ENCODE measurements around the gene PIK3R6.

PIK3R6 gene

DNA sequence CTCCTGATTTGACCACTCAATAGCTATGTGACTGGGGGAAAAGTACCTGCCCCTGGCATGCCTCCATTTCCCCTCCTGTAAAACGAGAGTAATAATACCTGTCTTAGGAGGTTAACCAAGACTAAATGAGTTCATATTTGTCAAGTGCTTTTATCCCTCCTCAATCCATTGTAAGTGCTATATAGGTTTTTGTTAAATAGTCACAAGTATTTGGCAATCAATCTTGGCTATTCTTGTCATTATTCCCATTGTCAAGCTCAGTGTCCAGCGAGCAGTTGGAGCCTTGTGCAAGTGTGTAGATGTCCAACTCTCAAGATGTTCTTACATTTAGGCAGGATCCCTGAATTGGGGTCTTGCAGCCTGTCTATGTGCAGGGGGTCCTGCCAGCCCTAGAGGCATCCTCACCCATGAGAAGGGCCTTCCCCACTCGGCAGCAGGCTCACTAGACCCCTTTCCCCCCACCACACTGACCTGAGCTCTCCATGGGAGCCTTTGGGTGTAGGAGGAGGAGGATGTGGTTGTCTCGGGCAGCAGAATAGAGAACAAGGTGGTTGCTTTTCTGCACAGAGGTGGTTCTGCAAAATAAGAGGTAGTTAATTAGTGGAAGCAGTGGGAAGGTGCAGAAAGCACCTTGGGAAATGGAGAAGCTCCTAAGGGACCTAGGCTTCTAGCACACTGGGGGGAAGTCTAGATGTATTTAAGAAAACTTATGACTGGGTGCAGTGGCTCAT lies 18.0 kb downstream of the PIK3R6 start:
- DNase-seq (ENCODE audit: low spot score), result no peak

DNA sequence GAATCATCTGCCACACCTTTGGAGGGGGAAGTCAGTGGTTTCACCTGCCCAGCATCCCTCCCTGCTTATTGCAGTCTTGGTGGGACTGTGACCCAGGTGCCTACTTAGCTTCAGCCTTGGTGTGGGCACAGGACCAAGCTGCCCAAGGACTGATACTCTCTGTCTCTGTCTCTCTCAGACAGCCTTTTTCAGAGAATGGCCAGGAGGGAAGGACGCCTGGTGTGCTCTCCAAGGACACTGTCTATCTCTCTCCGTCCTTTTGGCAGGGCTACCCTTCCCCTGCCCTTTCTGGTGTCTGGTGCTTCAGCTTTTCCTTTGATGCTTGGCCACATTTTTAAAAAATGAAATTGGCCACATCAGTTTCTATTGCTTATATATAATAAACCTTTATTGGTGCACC lies 19.6 kb downstream of the PIK3R6 start:
- DNase-seq (ENCODE audit: low spot score), result no peak

DNA sequence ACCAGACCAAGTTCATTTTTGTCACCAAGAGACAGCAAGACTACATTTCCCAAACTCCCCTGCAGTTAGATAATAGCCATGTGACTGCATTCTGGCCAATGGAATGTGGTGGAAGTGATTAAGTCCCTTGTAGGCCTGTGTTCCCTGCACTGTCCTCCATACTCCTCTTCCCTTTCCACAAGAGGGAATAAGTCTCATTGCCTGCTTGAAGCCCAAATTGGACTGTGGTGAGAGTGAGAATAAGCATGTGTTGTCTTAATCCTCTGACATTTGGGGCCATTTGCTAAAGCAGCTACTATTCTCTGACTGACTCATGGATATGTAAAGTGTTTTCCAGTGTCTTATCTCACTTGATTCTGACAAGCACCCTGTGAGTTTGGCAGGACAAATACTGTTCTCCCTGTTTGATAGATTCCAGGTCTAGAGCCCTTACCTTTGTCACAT lies 20.7 kb downstream of the PIK3R6 start:
- DNase-seq (ENCODE audit: low spot score), result peak; percentile 66

DNA sequence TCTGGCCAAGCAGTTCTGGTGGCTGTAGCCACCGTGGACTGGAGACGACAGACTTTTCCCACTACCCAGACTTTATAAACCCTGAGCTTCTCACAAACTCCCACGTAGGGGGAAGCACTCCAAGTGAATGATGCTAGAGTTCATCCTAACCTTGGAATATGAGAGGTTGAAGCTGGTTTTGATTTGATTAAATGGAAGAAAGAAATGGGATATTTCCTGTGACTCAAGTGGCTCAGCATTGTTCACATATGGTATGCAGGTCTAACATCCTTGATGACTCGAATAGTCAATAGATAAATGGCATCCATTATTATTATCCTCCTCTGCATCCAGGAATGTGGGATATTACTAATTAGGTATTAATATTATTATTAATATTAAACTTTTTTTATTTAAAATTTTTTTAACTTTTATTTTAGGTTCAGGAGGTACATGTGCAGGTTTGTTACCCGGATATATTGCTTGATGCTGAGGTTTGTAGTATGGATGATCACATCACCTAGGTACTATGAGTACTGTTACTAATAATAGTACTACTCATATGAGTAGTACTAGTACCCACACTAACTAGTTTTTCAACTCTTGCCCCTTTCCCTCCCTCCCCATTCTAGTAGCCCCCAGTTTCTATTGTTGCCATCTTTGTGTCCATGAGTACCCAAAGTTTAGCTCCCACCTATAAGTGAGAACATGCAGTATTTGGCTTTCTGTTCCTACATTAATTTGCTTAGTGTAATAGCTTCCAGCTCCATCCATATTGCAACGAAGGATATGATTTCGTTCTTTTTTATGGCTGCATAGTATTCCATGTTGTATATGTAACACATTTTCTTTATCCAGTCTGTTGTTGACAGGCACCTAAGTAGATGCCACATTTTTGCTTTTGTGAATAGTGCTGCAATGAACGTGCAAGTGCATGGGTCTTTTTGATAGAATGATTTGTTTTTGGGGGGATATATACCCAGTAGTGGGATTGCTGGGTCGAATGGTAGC lies 22.9 kb downstream of the PIK3R6 start:
- no peak for DNase-seq (ENCODE audit: low spot score)

DNA sequence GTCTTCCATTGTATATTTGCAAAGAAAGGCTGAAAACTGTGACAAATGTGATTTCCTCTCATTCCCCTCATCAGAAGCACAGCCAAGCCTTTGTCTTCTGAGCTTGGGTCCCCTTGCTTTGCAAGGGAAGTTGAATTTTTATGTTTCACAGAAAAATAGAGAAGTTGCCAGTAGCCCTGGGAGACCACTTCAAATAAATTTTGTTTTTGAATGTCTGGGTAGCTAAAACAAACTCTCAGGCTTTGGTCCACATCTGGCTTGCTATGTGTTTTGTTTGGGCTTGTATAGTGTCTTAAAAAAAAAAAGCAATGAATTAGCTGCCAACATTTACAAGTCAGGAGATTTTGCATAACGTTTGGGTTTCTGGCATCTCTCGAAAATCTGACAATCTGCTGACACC lies 24.1 kb downstream of the PIK3R6 start:
- no peak for DNase-seq (ENCODE audit: low spot score)

DNA sequence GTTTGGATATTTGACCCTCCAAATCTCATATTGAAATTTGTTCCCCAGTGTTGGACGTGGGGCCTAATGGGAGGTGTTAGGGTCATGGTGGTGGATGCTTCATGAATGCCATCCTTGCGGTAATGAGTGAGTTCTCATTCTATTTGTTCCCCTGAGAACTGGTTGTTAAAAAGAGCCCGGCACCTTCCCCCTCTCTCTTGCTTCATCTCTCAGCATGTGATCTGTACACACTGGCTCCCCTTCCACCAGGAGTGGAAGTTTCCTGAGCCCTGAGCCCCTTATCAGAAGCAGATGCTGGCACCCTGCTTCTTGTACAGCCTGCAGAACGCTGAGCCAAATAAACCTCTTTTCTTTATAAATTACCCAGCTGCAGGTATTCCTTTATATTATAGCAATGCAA lies 25.6 kb downstream of the PIK3R6 start:
- no peak for DNase-seq (ENCODE audit: low spot score)

DNA sequence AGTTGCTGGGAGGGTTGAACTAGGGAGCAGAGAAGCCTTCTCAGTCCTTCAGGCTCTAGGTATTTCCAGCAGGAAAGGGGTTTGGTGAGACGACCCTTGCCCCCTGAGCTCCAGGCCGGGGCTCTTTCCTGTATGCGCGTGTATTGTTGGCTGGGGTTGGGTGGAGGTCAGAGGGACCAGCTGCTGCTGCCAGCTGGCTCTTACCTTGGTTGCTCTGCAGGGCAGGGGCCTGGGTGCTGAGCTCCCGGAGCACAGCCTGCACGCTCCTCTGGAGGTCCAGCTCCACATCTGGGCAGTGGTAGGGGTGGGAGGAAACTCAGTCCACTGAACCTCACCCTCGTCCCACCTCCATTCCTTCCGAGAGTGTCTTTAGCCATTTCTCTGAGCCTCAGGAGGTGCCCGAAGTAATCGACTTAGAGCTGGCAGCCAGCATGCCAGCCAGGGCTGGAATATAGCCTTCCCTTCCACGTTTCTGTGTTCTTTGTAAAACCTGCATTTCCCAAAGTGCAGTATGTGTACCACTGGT lies 28.0 kb downstream of the PIK3R6 start:
- no peak for DNase-seq (ENCODE audit: low spot score)

DNA sequence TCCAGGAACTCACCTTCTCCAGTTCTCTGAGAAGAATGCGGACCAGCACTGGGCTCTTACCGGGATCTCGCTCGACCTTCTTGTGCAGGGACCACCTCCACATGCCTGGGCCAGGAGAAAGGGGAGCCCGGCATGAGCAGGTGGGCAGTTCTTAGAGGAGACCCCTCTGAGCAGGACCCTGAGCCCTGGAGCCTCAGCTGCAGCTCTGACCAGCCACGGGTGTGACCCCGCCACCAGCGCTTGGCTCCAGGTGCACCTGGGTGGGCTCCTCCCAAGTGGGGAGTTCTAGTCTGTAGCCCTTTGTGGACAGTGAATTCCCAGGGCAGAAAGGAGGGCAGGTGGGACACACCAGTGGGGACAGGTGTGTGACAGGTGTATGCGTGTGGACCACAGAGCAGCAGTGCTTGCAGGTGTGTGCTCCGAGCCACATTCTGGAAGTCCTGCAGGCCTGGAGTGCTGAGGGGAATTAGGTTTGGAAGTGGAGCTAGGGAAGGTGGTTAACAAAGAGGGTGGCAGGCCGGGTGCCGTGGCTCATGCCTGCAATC lies 28.9 kb downstream of the PIK3R6 start:
- no peak for DNase-seq (ENCODE audit: low spot score)

DNA sequence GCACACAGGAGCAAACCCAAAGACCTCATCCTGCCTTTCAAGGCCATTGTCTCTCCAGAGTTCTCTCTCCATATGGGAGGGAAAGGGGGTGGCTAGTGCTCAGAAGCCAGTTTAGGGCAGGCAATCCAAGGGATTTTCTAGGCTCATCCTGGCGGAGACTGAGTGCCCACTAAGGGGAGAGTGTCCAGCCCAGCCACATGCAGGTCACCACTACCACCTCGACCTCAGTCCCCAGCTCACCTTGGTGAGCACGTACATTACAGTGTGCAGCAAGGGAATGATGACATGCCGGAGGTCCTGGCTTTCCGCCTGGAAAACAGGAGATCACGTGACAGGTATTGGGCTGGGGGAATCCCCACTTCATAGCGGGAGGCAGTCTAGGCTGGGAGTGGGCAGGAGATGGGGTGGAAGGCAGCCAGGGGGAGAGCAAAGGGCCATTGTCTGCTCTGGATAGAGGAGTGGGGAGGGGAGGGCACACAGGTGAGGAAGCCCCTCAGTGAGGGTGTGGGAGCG lies 29.9 kb downstream of the PIK3R6 start:
- no peak for DNase-seq (ENCODE audit: low spot score)

DNA sequence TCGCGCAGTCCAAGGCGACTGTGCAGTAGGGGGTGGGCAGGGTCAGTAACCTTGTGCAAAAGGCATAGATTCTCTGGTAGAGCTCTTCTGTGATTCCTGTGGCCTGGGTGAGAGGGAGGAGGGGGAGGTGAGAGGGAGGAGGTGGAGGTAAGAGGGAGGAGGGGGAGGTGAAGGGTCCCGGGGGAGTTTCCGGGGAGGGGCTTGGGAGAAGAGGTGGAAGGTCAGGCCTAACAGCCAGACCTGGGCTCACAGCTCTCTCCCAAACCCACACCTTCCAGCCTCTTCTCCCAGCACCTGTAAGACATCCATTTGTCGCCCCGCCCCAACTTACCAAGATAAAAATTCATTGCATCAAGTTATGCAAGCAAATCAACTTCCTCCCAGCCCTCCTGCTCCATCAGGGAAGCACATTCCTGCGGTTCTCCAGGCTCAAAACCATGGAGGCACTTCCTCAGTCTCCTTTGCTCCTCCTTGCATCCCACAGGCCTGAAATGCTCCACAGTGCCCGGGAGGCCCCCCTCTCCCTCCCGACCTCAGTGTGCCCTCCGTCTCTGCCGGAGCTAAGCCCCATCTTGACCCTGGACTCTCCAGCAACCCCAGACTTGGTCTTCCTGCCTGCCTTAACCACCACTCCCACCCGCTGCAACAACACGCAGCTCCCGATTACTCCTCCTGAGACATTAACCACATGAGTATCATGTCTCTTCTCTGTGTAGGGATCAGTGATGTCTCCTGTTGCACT lies 30.5 kb downstream of the PIK3R6 start:
- no peak for DNase-seq (ENCODE audit: low spot score)

DNA sequence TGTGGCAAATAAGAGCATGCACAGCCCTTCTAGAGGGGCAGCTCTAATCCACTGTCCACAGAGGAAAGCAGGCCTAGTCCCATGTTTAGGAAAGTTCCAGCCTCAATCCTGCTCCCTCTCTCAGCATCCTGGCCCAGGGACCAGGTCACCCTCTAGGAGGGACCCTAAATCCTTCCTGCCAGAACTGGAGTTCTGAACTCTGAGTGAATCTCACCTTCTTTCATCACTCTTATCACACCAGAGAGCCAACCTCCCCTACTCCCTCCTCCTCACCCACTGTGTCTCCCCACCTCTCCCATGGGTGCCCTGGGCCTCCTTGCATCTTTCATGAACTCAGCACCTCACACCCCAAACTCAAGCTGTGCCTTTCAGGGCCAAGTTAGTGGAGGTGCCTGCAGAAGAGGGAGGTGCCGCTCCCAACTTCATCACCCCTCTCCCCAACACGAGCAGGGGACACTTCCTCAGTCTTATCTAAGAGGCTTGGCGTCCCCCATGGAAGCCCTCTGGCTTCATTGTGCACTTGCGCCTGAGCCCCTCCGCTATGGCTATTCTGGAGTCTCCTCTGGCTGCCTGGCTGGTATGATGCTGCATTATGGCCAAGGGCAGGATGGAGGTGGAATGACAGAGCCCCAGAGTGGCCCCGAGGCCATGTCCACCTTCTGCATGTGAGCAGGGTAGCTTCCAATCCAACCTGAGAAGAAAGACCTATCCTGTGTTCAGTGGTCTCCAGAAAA lies 31.7 kb downstream of the PIK3R6 start:
- no peak for DNase-seq (ENCODE audit: low spot score)

DNA sequence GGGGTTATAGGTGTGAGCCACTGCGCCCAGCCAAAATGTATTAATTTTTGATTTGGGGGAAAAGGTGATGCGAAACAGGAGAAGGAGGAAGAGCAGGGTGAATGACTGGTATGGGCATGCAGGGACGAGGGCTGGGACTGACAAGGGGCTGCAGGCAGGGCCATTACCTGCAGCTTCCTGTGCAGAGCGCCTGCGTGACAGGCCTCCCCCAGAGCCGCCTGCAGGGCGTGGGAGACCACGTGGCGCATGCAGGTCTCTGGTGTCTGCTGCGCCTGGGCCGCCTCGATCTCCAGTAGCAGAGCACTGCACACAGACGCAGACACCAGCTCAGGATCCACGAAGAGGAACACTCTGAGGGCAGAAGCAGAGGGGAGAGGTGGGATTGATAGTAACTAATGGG lies 32.4 kb downstream of the PIK3R6 start:
- no peak for DNase-seq (ENCODE audit: low spot score)

DNA sequence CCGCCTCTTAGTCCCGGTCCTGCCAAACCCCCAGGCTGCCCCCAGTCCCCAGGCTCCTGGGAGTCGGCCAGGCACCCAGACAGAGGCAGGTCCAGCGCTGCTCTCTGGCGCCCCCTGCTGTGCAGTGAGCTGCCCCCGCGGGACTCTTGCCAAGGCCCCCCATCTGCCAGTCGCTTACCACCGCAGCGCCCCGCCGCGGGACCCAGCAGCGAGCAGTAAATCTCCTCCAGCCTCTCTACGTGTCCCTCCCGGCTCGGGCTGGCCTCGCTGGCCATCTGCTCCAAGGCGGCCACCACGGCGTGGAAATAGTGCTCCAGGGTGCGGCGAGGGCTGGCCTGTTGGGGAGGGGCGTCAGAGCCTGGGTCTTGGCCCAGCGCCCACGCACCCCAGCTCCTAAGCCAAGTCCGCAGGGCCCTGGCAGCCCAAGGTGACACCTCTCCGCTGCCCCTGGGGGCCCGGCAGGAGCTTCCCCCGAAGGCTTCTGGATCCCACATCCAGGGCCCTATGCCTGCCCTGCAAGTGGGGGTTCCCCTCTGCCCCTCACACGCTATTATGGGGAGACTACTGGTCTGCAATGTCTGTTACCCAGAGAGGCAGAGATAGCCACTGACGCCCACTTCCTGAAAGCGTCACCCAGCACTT lies 34.6 kb downstream of the PIK3R6 start:
- no peak for DNase-seq (ENCODE audit: low spot score)

DNA sequence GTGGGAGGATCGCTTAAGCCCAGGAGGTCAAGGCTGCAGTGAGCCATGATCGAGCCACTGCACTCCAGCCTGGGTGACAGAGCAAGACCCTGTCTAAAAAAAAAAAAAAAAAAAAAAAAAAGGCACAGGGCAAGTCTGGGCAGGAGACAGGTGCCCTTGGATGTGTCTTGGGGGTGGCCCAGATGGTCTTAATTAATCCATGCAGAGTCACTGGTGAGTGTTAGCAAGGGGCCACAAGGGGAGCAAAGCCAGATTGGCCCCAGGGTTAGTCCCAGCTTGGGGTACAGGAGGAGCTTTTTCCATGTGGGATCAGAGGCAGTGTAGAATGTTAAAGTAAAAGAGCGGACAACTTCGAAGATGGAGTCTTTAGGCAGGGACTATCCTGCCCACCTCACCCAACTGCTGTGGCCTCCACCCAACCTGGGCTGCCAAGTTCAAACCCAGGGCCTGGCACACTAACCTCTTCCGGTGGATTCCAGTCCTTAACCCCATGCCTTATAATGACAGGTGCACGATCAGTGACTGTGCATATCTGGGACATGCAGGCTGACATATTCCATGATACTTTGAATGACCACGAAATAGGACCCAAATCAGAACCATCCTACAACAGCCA lies 36.1 kb downstream of the PIK3R6 start:
- no peak for DNase-seq (ENCODE audit: low spot score)

DNA sequence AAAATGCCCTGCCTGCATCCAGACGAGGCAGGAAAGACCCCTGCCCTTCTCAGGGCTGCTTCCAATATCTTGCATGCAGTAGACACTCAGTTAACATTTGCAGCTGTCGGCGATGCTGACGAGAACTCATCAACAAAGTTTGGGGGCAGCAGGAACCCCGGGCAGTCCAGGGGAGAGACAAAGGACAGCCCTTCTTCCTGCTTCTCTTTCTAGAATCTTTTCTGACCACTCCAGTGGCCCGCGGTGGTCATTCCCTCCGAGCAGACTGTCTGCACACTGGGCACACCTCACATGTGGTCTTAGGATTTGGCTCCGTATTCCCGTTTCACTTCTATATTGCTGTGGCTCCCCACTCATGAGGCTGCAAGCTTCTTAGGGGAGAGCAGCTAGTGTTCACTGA lies 37.3 kb downstream of the PIK3R6 start:
- DNase-seq (ENCODE audit: low spot score), result no peak

DNA sequence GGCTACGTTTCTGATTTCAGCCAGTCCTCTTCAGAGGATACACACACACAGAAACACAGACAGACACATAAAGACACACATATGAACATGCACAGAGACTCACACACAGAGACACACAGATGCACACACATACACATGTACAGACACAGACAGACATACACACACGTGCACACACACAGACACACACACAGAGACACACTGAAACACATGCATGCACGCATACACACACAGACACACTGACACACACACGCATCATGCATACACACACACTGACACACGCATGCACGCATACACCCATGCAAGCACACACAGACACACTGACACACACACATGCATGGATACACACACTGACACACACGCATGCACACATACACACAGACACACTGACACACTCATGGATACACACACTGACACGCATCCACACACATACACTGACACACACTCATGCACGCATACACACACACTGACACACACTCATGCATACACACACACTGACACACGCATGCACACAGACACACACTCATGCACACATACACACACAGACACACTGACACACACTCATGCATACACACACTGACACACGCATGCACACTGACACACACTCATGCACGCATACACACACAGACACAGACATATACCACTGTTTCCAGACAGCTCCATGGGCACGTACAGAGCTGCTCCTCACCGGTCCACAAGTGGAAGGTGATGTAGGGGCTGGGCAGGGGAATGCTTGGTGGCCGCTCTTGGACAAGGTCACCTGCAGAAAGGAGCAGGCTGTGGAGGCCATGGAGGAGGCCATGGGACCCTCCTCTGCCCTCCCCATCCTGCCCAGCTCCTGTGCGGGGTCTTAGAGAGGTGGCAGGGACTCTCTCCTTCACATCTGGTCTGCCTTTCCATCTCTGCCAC lies 38.2 kb downstream of the PIK3R6 start:
- no peak for DNase-seq (ENCODE audit: low spot score)

DNA sequence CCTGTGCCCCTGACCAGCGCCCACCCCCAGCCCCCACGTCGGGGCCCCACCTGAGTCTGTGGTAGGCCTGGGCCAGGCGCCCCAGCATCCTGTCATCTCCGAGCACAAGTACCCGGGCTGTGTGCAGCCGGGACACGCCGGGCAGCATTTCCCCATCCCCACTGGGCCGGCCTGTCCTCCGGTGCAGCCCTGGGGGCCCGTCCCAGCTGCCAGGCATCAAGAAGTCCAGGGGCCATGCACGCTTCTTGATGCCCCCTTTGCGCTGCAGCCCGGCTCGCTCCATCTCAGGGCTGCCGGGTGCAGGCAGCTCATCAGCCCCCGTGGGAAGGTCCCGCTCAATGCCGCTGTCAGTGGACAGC lies 39.0 kb downstream of the PIK3R6 start:
- DNase-seq (ENCODE audit: low spot score), result no peak

DNA sequence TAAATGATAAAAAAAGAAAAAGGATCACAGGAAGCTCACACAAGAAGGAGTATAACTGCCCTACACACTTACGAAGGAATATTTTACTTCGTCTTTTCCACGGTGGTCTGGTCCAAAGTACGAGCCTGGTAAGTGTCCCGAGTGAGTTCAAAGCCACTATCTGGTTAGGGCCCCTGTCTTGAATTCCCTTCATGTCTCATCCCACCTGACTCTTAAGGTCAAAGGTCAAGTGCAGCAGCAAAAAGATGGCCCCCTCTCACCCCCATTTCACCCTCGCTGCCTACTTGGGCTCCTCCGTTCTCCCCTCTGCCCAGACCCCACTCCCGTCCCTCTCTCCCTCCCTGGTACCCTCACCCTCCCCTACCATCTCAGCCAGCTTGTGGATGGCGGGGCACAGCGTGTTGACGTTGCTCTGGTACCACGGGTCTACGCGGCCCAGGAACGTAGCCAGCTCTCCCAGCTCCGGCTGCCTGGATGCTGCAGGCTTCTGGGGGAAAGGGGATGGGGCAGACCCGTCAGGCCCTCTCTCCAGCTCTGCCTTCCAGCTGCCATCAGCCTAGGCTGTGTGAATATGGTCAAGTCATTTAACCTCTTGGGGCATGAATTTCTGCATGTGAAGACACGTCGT lies 40.6 kb downstream of the PIK3R6 start:
- no peak for DNase-seq (ENCODE audit: low spot score)

DNA sequence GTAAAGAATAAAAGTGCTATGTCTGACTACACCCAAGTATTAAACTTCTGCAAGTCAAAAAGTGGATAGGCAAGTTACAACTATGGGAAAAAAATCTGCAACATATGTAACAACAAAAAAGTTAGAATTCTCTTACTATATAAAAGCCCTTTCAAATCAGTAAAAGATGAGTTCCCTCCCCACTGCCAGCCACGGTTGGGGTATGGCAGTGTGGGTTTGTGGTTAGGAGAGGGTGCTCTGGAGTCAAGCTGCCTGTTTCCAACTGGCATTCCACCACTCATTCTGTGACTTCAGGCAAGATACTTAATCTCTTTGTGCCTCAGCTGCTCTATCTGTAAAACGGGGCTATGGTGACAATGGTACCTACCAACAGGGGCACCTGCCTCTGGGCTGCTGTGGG lies 41.7 kb downstream of the PIK3R6 start:
- DNase-seq (ENCODE audit: low spot score), result no peak

Data from COLO829 (cell line).